Measurements from ENCODE around the gene PLSCR1. TPM values are rescaled to one million over a fixed set of nuclear protein-coding genes. Genes with fewer than 3 reads are reported as not detected.
A peak's percentile ranks its signal among the peaks of the same experiment; 100 is the strongest.

PLSCR1 gene
- total RNA-seq, 1 experiment from 2014 or later: 62.8 TPM

- Mint-ChIP-seq H3K27ac (ENCODE audit: low read depth, unreplicated experiment) (peak overlapping the region; percentile 94), H3K27me3 (ENCODE audit: insufficient read depth, unreplicated experiment) (no peaks in the 10 kb centered on the region), H3K4me3 (ENCODE audit: unreplicated experiment) (no peak overlapping the region), H3K36me3 (ENCODE audit: insufficient read depth, unreplicated experiment) (peaks cover 25% of the 10 kb centered on the region), H3K9me3 (ENCODE audit: unreplicated experiment) (no peaks in the 10 kb centered on the region), H3K4me1 (ENCODE audit: insufficient read depth, unreplicated experiment) (peaks cover 42% of the 10 kb centered on the region)
- no peak for DNase-seq (ENCODE audit: unreplicated experiment)
- intact Hi-C loops (cut with micrococcal nuclease): no loop called here
- ChIA-PET CTCF (interaction anchor here (0.8 kb wide), 1 partner anchor 318 kb away, joined by 3 read pairs; no protein-coding TSS in a partner anchor), POLR2A (interaction anchor here (0.7 to 1.9 kb wide), 5 partner anchors 12 to 73 kb away, joined by 3 to 6 read pairs (median 3); partner anchors contain the start of gene PLSCR1)
- no TSS peak for BruUV-seq (replicated peaks)
- no peak for TF ChIP-seq CTCF (IDR thresholded peaks at IDR 0.05; ENCODE audit: unreplicated experiment)
Measured at GRCh38 chr3:146507331-146508120, 36.9 kb downstream of the PLSCR1 start.

GRCh38 chr3:146505516-146505915 is 38.9 kb downstream of the PLSCR1 start:
- TF ChIP-seq CTCF (IDR thresholded peaks at IDR 0.05; ENCODE audit: unreplicated experiment): no peak
- intact Hi-C loops (cut with micrococcal nuclease): no loop called here
- BruUV-seq (replicated peaks): no TSS peak
- H3K27me3 Mint-ChIP-seq (ENCODE audit: insufficient read depth, unreplicated experiment): no peaks in the 10 kb centered on the region
- no peaks in the 10 kb centered on the region for H3K9me3 Mint-ChIP-seq (ENCODE audit: unreplicated experiment)
- ChIA-PET CTCF (interaction anchor here (1.0 kb wide), 1 partner anchor 197 kb away, joined by 3 read pairs; no protein-coding TSS in a partner anchor), POLR2A (interaction anchor here (1.2 to 3.1 kb wide), 3 partner anchors 8 to 38 kb away, joined by 3 to 14 read pairs (median 4); partner anchors contain the start of gene PLSCR1)
- DNase-seq (ENCODE audit: unreplicated experiment): no peak
- peak overlapping the region; percentile 94 for H3K27ac Mint-ChIP-seq (ENCODE audit: low read depth, unreplicated experiment)
- peaks cover 43% of the 10 kb centered on the region for H3K4me1 Mint-ChIP-seq (ENCODE audit: insufficient read depth, unreplicated experiment)
- peaks cover 12% of the 10 kb centered on the region for H3K36me3 Mint-ChIP-seq (ENCODE audit: insufficient read depth, unreplicated experiment)
- no peak overlapping the region for H3K4me3 Mint-ChIP-seq (ENCODE audit: unreplicated experiment)

- H3K4me3 Mint-ChIP-seq (ENCODE audit: unreplicated experiment): no peak overlapping the region
- H3K27ac Mint-ChIP-seq (ENCODE audit: low read depth, unreplicated experiment): peak overlapping the region; percentile 59
- H3K4me1 Mint-ChIP-seq (ENCODE audit: insufficient read depth, unreplicated experiment): peaks cover 43% of the 10 kb centered on the region
- H3K9me3 Mint-ChIP-seq (ENCODE audit: unreplicated experiment): no peaks in the 10 kb centered on the region
- POLR2A ChIA-PET: interaction anchor here (0.8 to 3.1 kb wide), 3 partner anchors 9 to 39 kb away, joined by 4 to 14 read pairs (median 4); partner anchors contain the start of gene PLSCR1
- CTCF ChIA-PET: interaction anchor here (0.6 to 2.9 kb wide), 11 partner anchors 14 to 314 kb away, joined by 3 to 13 read pairs (median 3); partner anchors contain the start of gene PLSCR1
- DNase-seq (ENCODE audit: unreplicated experiment): no peak
- peaks cover 9% of the 10 kb centered on the region for H3K36me3 Mint-ChIP-seq (ENCODE audit: insufficient read depth, unreplicated experiment)
- TF ChIP-seq CTCF (IDR thresholded peaks at IDR 0.05; ENCODE audit: unreplicated experiment): no peak
- intact Hi-C loops (cut with micrococcal nuclease): no loop called here
- H3K27me3 Mint-ChIP-seq (ENCODE audit: insufficient read depth, unreplicated experiment): no peaks in the 10 kb centered on the region
- no TSS peak for BruUV-seq (replicated peaks)
Measured at GRCh38 chr3:146504498-146505197, 39.8 kb downstream of the PLSCR1 start.

All from MCF 10A (cell line).